ENCODE results near the gene CDH4. TPM values are rescaled to one million over a fixed set of nuclear protein-coding genes. Genes with fewer than 3 reads are reported as not detected.

CDH4 gene
- total RNA-seq, 2 donors from 2014 or later = 0.06 TPM; not detected in 1

GRCh38 chr20:61913423-61914225 lies 661.6 kb downstream of the CDH4 start:
- intact Hi-C loops (cut with DNase I, micrococcal nuclease) = no loop called here
- no peak for DNase-seq
- no peak for ATAC-seq

GRCh38 chr20:61915101-61915500 lies 663.0 kb downstream of the CDH4 start:
- DNase-seq (no peak), ATAC-seq (no peak)
- intact Hi-C loops (cut with DNase I, micrococcal nuclease) = no loop called here

DNA sequence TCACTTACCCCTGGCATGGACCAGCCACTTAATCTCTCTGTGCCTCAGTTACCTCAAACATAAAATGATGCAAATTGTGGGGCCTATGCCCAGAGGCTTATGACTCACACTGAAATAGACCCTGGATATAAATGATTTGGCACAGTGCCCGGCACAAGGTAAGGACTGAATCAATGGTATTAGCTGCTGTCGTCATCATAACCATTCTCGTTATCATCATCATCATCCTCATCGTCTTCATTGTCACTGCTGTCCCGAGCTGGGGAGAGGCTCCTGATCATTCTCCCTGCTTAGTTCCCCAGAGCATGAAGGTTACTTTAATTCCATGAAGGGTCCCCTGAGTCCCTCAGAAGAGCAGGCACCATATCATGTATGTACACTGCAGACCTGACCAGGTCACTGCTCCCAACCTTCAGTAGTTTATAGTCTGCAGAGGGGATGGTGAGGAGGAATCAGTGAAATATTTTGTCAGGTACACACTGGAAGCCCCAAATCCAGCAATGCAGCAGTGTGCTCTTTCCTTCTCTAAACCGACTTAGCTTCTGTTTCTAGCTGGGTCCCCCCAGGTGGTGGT lies 664.3 kb downstream of the CDH4 start:
- ATAC-seq (no peak), DNase-seq (no peak)
- intact Hi-C loops (cut with DNase I, micrococcal nuclease) = no loop called here

GRCh38 chr20:61917474-61918145 lies 665.5 kb downstream of the CDH4 start:
- ATAC-seq = no peak
- DNase-seq = no peak
- intact Hi-C loops (cut with DNase I, micrococcal nuclease) = no loop called here

DNA sequence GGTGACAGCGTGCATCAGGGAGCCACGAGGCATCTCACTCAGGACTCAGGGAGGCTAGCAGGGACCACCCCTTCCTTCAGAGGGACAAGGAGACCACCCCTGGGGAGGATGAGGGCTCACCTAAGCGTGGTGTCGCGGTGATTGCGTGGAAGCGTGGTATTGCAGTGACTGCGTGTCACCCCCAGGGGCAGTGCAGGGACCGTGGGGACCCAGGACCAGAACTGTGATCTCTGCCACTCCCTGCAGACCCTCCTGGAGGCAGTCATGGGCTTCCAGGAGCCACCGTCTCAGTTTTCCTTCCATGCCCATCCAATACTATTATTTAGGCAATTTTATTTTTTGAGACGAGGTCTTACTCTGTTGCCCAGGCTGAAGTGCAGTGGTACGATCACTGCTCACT lies 666.5 kb downstream of the CDH4 start:
- no peak for DNase-seq
- intact Hi-C loops (cut with DNase I, micrococcal nuclease) = no loop called here
- no peak for ATAC-seq

GRCh38 chr20:61919239-61919638 lies 667.2 kb downstream of the CDH4 start:
- intact Hi-C loops (cut with DNase I, micrococcal nuclease) = no loop called here
- DNase-seq (no peak), ATAC-seq (no peak)

DNA sequence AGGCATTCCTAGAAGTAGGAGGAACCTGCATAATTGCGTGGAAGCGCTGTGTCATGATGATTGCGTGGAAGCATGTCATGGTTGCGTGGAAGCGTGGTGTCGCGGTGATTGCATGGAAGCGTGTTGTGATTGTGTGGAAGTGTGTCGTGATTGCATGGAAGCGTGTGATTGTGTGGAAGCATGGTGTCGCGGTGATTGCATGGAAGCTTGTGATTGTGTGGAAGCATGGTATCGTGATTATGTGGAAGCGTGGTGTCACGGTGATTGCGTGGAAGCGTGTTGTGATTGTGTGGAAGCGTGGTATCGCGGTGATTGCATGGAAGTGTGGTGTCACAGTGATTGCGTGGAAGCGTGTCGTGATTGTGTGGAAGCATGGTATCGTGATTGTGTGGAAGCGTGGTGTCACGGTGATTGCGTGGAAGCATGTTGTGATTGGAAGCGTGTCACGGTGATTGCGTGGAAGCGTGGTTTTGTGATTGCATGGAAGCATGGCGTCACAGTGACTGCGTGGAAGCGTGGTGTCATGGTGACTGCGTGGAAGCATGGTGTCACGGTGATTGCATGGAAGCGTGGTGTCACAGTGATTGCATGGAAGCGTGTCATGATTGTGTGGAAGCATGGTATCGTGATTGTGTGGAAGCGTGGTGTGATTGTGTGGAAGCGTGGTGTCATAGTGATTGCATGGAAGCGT lies 667.8 kb downstream of the CDH4 start:
- intact Hi-C loops (cut with DNase I, micrococcal nuclease) = no loop called here
- no peak for ATAC-seq

DNA sequence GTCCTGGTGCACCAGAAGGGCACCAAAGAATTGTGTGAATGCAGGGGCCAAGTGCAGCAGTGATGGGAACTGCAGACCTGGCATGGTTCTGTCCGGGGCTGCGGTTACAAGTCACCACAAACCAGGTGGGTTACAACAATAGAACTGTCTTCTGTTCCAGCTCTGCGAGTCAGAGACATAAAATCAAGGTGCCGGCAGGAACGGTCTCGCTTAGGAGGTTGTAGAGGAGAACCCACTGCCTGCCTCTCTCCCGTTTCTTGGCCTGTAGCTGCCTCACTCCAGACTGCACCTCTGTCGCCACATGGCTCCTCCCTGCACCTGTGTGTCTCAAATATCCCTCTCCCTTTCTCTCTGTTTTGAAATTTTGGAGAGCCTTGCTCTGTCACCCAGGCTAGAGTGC lies 670.4 kb downstream of the CDH4 start:
- DNase-seq = no peak
- intact Hi-C loops (cut with DNase I, micrococcal nuclease) = no loop called here
- ATAC-seq = no peak

More for the DNA sequence above, 667.8 kb downstream of the CDH4 start:
- DNase-seq = no peak

DNA sequence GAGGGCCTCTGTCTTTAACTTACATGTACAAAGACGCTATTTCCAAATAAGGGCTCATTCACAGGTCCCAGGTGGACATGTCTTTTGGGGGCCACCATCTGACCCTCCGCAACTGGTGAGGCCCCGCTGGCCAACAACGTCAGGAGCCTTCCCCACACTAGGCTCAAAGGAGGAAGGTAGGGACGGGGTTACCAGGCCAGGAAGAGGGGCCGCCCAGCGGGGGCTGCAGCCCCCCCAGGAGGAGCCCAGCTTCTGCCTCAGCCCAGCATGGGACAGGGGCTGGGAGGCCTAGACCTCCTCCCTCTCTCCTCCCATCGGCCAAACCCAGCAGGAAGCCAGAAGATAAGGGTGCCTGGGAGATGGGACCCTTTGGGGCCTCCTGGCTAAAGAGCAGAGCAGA lies 670.9 kb downstream of the CDH4 start:
- ATAC-seq (no peak), DNase-seq (no peak)
- intact Hi-C loops (cut with DNase I, micrococcal nuclease) = no loop called here

DNA sequence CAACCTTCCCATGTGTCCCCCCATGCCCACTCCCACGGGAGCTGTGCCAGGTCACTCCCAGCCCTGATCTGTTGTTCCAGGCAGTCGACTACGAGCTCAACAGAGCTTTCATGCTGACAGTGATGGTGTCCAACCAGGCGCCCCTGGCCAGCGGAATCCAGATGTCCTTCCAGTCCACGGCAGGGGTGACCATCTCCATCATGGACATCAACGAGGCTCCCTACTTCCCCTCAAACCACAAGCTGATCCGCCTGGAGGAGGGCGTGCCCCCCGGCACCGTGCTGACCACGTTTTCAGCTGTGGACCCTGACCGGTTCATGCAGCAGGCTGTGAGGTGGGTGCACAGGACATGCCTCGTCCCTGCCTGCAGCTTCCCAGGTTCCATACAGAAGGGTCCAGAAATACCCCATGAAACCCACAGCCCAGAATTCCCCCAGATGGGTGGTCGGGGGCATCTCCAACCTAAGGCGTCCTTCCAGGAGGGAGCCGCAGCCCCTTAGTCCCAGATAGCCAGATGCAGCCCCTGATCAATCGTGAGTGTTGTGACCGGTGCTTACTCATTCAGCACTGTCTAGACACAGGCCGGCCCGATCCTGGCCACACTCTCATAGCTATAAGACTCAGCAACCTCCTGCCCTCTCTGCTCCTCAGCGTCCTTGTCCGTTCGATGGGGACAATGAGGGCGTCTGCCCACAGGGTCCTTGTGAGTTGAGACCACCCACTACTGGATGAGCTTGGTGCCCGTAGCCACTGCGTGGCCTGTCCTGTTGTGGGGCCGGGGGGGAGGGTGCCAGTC lies 671.5 kb downstream of the CDH4 start:
- DNase-seq = no peak
- intact Hi-C loops (cut with DNase I, micrococcal nuclease) = no loop called here
- no peak for ATAC-seq

- ATAC-seq = no peak
- intact Hi-C loops (cut with DNase I, micrococcal nuclease) = no loop called here
- DNase-seq = no peak
Observed at GRCh38 chr20:61924211-61924857, 672.3 kb downstream of the CDH4 start.

- ATAC-seq (no peak), DNase-seq (no peak)
- intact Hi-C loops (cut with DNase I, micrococcal nuclease) = no loop called here
Observed at GRCh38 chr20:61924858-61925554, 672.9 kb downstream of the CDH4 start.

DNA sequence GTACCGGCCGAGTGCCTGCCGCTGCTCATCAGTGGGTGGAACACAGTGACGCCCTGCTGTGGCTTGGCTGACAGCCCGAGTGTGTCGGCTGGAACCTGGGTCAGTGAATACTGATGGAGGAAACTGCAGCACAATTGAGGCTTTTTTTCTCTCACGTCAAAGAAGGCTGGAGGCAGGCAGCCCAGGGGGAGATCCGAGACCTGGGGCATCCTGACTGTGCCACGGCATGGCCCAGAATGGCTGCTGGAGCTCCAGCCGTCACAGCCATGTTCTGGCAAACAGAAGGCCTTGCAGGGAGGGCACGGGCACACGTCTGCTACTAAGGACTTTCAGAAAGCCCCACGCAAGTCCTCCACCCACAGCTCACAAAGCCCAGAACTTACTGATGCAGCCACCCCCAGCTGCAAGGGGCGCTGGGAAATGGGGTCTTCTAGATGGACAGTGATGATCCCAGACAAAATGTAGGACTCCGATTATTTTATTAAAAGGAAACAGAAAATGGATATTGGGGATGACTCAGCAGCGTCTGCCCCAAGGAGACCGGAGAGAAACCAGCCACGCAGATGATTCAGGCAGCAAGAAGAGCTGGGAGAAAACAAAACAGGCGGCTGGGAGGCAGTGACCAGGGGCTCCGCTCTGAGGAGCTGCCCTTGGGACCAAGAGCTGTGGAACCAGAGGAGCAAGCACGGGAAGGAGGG lies 673.6 kb downstream of the CDH4 start:
- no peak for ATAC-seq
- intact Hi-C loops (cut with DNase I, micrococcal nuclease) = no loop called here
- DNase-seq = no peak

- intact Hi-C loops (cut with DNase I, micrococcal nuclease) = no loop called here
- DNase-seq (no peak), ATAC-seq (no peak)
Observed at GRCh38 chr20:61926253-61926613, 674.2 kb downstream of the CDH4 start.

GRCh38 chr20:61926796-61927192 lies 674.7 kb downstream of the CDH4 start:
- DNase-seq = no peak
- intact Hi-C loops (cut with DNase I, micrococcal nuclease) = no loop called here
- no peak for ATAC-seq

DNA sequence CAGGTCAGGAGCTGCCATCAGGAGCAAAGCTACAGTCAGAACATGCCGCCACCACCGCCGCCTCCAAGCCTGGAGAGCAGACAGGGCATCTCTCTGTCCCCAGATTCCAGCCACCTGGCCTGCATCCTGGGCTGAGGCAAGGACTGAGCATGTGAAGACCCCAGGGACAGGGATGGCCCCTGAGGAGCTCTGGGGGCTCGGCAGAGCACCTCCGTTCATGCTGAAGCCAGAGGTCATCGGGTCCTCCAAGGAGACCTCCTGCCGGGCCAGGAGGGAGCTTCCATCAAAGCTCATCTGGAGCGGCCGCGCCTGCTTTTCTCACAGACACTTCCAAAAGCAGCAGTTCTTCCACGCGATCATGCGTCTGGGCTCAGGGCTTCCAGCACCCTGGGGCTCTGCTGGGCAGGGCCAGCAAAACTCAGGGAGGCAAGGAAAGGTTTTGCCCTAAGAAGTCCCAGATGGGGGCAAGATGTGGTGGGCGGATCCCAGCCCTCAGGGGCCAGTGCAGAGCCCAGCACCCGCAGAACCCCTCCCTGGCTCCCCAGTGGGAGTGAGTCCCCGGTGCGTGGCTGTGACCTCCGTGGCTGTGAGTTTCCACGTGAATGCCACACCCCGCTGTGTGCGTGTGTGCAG lies 675.2 kb downstream of the CDH4 start:
- intact Hi-C loops (cut with DNase I, micrococcal nuclease) = no loop called here
- DNase-seq (no peak), ATAC-seq (no peak)
